ENCODE measurements around the gene ABL2.
"Not testable (repeated sequence)": the region's sequence is repeated elsewhere in the genome, so short reads cannot be mapped to it uniquely, and the experiment has no call there.

The ABL2 gene

DNA sequence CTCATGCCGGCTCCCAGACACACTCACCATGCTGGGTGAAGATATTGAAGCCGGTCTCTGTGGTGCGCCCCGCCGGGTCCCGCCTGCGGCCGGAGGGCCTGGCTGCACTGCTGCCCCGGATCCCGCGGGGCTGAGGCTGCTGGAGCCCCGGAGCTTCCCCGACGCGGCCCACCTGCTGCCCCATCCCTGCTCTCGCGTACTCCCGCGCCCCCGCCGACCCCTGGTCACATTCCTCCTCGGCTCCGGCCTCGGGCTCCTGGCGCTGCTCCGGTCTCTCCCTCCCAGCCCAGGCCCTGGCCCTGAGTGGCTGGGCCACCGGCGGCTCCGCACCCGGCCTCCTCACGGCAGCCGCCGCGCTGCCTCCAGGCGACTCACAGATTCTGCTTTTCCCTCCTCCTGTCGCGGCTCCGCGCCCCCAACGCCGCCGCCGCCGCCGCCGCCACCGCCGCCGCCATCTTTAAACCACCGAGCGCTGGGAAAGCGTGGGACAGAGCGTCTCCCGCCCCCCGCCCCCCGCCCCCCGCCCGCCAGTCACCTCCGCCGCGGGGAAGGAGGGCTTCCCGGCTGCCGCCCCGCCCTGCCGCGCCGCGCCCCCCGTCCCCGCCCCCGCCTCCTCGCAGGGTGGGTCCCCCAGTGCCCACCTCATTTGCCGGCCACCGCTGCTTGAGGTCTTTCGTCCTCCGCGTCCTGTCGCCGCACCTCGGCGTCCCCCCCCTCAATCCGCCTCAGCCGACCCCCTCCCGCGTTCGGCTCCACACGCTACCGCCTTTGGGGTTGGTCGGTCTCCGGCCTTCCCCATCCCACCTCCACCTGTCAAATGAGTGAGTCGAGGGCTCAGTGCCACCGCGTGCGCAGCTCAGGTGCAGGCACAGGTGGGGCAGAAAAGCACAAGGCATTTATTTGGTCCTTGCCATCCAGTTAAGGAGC, at the start of gene ABL2:
Gene ABL2, minus strand, starts transcription at position 464 of the 927 bp plus-strand sequence. Its CDS starts 280 bp downstream, at position 184.
- peak in 1 of 2 donors; percentile 41 for DNase-seq (ENCODE audit: low read depth in 2 of 2)

DNA sequence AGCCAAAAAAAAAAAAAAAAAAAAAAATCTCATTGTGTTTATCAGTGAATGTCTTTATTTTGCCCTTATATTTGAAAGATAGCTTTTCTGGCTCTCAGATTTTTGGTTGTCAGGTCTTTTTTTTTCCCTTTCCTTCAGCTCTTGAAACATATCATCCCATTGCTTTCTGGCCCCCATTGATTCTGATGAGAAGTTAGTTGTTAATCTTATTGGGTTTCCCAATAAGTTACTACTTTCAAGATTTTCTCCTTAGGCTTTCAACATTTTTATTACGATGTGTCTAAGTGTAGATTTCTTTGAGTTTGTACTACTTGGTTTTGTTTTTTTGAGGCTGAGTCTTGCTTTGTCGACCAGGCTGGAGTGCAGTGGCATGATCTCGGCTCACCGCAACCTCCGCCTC, 49.4 kb upstream of the ABL2 start:
- DNase-seq (ENCODE audit: low read depth in 2 of 2) = no peak

DNA sequence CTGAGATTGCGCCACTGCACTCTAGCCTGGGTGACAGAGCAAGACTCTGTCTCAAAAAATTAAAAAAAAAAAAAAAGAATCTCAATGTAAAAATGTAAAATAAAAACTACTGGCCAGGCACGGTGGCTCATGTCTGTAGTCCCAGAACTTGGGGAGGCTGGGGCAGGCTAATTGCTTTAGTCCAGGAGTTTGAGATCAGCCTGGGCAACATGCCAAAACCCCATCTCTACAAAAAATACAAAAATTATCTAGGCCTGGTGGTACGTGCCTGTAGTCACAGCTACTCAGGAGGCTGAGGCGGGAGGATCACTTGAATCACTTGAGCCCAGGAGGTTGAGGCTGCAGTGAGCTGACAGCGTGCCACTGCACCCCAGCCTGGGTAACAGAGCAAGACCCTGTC, 44.9 kb upstream of the ABL2 start:
- not testable (repeated sequence) for DNase-seq (ENCODE audit: low read depth in 2 of 2)

DNA sequence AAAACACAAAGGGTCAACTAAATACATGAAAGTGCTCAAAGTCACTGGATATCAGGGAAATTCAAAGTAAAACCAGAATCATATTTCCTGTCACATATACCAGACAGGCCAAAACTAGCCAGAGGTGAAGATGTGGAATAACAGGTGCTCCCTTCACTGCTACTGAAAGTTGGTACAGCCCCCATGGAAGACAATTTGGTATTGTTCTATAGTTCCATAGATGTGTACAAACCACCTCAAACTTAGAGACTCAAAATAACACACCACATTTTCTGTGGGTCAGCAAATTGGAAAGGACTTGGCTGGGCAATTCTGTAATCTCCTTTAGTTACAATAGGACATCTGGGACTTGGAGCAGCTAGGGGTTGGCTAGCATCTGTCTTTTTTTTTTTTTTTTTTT, 39.6 kb upstream of the ABL2 start:
- no peak for DNase-seq (ENCODE audit: low read depth in 2 of 2)

DNA sequence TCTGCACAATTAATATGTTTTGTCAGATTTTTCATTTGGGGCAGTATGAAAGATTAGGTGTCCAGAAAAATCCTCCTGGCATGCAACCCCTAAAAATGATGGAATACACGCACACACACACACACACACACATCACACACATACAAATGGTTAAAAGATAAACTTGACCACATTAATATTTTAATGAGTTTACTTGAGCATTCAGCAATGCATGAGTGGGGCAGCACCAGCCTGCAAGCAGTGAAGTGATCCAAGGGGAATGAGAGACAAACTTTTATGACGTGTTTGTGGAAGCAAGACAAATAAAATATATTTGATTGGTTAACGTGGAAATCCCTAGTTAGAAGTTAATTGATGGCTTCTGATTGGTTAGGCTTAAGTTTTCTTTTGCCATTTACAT, 35.0 kb upstream of the ABL2 start:
- DNase-seq (ENCODE audit: low read depth in 2 of 2) = no peak

DNA sequence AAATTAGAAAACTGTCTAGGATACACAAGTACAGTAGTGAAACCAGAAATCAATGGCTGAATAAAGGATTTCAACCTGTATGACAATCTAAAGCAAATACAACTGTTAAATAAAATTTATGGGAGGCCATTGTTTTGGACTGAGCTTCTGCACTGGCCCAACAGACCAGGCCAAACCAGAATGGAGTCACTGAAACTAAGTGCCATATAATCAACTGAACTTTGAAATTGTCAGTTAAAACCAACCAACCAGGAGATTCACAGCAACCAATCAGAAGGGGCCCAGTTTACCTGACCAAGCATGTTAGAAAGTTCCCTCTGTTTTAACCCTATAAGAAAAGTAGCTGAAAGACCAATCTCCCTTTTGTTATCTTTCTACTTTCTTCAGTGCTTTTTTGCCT, 33.6 kb upstream of the ABL2 start:
- DNase-seq (ENCODE audit: low read depth in 2 of 2) = no peak

DNA sequence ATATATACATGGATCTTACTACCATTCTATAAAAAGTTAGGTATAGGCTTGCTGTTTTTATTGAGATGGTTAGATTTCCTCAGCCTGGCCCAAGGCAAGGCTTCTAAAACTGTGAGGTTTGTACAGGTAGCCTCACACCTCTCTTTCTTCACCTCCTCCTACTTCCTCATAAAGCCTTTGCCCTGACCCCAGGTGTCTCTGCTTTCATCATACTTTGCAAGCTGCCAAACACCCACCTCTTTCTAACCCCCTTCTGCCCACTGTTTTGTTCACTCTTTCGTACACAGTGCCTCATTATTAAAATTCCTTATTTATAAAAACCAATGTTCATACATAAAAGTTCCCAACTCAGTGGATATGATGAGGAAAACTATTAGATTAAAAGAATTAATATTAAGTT, 32.7 kb upstream of the ABL2 start:
- DNase-seq (ENCODE audit: low read depth in 2 of 2) = no peak

DNA sequence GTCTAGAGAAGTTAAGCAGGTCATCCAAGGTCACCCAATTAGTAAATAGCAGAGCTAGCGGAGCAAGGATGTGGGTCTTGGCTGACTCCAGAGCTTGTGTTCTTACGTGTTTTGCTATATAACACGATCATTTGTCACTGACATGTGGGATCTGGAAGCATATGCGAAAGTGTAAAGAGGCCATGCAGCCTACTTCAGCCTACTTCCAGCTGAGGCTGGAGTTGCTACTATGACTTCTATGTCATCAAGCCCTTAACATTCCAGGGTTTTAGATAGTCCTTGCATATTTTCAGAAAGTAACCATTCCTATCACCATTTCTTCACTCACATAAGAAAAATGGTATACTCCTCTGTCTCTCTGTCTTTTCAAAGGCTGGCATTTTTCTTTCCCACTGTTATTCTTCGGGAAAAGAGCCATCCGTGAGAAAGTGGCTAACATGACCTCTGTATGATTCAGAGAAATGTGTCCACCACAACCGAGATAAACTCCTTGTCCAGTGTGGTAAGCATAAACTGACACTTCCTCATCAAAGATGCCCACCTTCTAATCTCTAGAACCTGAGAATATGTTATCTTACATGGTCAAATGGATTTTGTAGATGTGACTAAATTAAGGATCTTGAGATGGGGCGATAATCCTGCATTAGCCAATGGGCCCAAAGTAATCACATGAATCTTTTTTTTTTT, 24.0 kb upstream of the ABL2 start:
- no peak for DNase-seq (ENCODE audit: low read depth in 2 of 2)

DNA sequence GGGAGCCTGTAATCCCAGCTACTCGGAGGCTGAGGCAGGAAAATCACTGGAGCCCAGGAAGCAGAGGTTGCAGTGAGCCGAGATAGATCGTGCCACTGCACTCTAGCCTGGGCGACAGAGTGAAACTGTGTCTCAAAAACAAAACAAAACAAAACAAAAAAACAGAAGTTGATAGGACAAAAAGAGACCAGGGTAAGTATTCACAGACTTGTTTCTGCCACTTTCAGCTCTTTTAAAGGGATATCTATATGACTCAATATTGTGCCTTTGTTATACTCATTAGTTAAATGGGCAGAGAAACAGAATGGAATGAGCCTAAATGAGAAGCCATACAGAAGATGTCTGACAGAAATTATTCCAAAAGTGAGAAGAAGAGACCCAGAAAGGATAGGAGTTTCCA, 23.1 kb upstream of the ABL2 start:
- no peak for DNase-seq (ENCODE audit: low read depth in 2 of 2)

DNA sequence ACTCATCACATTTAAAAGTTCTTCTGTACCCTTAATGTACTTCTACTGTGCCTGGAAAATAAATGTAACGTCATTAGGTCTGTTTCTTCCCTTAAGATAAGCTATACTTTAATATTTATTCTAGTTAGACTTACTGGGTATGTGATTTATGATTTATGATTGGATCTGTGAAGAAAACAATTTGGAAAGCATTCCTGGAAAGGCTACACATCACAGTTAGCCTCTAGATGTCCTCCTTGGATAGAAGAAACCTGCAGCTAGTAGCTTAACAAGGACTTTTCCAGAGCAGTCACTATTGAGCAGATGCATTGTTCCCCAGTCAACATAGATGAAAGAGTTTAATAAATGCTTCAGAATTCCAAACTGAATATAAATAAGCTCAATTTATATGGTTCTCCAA, 22.2 kb upstream of the ABL2 start:
- no peak for DNase-seq (ENCODE audit: low read depth in 2 of 2)

DNA sequence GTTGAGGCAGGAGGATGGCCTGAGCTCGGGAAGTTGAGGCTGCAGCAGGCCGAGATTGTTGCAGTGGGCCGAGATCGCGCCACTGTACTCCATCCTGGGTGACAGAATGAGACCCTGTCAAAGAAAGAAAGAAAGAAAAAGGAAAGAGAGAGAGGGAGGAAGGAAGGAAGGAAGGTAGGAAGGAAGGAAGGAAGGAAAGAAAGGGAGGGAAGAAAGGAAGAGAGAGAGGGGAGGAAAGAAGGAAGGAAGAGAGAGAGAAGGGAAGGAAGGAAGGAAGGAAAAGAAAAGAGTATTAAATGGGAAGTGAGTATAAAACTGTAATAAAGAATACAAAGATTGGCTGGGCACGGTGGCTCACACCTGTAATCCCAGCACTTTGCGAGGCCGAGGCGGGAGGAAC, 18.4 kb upstream of the ABL2 start:
- no peak for DNase-seq (ENCODE audit: low read depth in 2 of 2)

DNA sequence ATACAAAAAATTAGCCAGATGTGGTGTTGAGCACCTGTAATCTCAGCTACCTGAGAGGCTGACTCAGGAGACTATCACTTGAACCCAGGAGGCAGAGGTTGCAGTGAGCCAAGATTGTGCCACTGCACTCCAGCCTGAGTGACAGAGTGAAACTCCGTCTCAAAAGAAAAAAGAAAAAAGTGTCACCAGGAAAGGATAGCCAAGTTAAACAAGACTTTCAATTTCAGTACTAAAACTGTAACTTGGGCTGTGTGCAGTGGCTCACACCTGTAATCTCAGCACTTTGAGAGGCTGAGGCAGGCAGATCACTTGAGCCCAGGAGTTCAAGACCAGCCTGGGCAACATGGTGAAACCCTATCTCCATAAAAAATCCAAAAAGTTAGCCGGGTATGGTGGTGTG, 15.9 kb upstream of the ABL2 start:
- DNase-seq (ENCODE audit: low read depth in 2 of 2) = not testable (repeated sequence)

DNA sequence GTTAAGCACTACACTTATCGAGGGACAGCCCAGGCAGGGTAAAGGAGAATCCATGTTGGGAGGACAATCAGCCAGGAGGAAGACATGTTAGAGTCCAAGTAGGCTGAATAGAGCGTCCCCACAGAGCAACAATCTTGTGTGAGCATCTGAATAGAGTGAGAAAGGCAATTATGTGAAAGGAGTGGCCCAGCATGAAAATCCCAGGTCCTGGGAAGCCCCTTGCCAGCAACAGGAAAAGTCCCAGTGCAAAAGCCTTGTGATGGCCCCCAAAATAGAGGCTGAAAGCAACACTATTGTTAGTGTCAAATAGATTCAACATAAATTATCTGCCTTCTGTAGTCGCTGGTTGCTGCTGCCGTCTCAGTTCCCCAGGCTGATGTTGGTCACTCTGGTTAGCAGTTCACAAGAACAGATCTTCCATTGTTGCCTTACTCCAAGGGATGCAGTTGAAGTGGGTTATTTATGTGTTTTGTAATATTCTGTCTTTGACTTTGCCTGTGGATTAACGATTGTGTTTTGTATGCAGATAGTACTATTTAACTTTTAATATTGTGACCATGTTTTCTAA, 12.1 kb upstream of the ABL2 start:
- no peak for DNase-seq (ENCODE audit: low read depth in 2 of 2)

DNA sequence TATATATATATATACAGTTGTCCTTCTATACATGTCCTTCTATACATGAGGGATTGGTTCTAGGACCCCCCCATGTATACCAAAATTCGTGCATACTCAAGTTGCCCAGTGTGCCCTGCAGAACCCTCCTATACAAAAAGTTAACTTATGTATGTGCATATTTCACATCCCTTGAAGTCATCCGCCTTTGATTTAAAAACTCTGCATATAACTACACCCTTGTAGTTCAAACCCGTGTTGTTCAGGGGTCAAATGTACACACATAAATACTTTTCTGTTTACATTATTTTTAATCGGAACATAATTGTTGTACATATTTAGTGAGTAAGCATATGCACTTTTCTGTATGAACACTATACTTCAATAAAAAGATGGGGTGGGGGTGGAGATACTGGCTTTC, 7.7 kb upstream of the ABL2 start:
- DNase-seq (ENCODE audit: low read depth in 2 of 2) = no peak

DNA sequence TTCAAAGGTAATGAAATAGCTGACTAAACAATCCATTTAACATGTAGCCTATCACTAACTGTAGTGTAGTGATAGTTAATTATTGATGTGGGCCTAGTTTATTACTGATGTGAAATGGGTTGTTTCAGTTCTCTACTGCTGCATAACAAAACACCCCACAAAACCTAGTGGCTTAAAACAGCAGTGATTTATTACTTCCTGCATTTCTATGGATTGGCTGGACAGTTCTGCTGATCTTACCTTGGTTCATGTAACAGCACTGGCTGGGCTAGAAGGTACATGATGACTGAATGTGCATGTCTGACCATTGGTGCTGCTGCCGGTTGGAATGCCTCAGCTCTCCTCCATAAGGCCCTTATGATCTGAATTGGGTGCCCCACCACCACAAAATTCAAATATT, 5.4 kb upstream of the ABL2 start:
- no peak for DNase-seq (ENCODE audit: low read depth in 2 of 2)

DNA sequence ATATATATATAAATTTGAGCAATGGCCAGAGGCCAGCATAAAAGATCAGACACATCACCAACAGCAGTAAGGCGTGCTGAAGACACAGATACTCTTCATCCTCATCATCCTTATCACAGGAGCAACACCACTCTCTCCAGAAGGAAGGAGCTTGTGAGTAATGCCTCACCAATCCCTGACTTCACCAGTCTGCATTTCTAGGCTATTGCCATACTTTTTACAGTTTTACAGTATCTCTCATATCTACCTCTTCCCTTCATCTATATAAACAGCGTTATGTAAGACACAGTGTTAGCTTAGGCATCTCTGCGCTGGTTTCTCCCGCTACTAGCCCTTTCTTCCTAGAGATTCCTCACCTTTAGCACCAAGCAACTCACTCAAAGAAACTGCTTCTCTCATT, 2.4 kb upstream of the ABL2 start:
- no peak for DNase-seq (ENCODE audit: low read depth in 2 of 2)

DNA sequence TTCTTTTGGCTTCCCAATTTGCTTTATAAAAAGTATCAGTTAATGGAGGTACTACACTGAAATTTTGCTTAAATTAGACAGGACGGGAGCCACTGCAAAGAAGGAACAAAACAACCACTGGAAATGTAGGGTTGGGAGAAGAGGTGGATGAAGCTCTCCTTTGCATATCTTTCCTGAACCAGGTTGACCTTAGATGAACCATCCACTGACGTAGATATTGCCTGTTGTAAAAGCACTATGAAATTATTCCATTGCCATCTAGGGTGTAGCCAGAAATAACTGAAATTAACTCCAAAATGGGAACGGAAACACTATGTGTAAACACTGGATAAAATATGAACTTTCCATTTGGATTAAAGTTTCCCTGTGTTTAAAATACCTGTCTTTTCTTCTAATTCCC, 1.2 kb upstream of the ABL2 start:
- DNase-seq (ENCODE audit: low read depth in 2 of 2) = no peak

DNA sequence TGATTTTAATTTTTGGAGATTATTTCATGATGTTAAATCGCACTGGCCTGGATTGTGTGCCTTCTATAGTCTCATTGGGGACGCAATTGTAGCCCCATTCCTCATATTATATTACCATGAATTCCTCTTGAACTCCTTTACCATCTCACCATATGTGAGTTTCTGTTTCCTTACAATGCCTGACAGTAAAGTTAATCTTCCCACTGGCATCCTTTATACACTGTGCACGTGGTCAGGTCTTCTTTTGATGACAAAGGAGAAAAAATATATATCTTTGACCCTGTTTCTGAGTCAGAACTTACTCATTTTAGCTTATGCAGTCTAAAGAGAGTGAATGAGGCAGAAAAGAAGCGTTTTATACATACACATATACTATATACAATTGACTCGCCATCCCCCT, 774 bp upstream of the ABL2 start:
- no peak for DNase-seq (ENCODE audit: low read depth in 2 of 2)

DNA sequence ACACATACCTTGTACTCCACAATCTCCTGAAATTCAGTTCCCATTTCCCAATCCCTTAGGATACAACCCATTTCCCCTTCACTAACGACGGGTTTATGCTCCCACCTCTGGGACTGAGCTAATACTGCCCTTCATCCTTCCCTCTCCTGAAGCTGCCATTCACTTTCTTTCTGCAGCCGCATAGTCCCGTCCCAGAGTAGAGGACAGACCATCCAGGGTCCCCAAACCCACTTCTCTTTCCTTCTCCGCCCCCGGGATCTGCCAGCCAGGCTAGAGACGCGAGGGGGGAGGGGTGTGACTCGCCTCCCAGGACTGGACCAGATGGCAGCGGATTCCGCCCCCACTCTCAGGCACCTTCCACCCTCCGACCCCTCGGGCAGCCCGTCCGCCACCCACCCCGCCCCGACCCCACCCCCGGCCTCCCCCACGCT, 679 bp downstream of the ABL2 start:
- DNase-seq (ENCODE audit: low read depth in 2 of 2) = peak in 1 of 2 donors; percentile 6

DNA sequence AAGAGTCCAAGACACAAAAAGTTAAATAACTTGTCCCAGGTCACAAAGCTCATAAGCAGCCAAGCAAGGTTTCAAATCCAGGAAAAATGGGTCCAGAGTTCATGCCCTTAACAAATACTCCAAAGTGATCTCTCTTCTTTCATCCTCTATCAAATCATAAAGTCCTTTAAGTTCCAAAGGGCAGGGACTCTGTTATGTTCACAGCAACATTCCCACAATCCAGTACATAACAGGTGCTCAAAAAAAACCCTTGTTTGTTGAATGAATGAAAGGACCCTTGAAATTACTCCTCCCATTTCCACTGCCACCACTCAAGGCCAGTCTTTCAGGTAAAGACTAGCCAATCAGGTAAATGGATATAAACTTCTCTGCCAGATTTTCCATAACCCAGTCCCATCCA, 2.7 kb downstream of the ABL2 start:
- no peak for DNase-seq (ENCODE audit: low read depth in 2 of 2)

DNA sequence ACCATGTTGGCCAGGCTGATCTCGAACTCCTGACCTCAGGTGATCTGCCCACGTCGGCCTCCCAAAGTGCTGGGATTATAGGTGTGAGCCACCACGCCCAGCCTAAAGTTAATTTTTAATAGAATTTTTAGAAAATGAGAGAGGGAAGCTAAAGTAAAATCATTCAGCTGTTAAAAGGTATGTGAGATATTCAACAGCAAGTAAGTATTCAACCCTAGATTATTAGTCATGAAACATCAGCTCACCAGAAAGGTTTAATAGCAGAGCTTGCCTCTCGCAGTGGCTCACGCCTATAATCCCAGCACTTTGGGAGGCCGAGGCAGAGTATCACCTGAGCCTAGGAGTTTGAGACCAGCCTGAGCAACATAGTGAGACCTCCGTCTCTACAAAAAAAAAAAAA, 5.0 kb downstream of the ABL2 start:
- not testable (repeated sequence) for DNase-seq (ENCODE audit: low read depth in 2 of 2)

DNA sequence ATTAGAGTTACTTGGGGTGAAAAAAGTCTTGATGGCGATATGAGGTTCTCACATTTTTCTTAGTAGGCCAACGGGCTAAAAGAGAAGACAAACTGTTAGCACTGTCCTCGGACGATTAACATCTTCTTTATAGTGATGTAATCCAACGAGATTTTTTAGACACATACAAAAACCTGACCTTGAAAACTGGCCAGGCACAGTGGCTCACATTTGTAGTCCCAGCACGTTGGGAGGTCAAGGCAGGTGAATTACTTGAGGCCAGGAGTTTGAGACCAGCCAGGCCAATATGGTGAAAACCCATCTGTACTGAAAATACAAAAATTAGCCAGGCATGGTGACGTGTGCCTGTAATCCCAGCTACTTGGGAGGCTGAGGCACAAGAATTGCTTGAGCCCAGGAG, 8.4 kb downstream of the ABL2 start:
- DNase-seq (ENCODE audit: low read depth in 2 of 2) = not testable (repeated sequence)
